ENCODE results near the gene SERPINE3.

GRCh38 chr13:51305271-51305967 is 34.1 kb upstream of the SERPINE3 start:
- TF ChIP-seq CTCF (optimal IDR thresholded peaks at IDR 0.05 in 1 of 3, IDR thresholded peaks at IDR 0.05 in 1 of 3, conservative IDR thresholded peaks at IDR 0.05 in 1 of 3; ENCODE audit: extremely low read depth in 1 of 3, insufficient read depth in 2 of 3, low read length in 3 of 3) (no peak), EZH2 (IDR thresholded peaks at IDR 0.05; ENCODE audit: low read length) (no peak)
